Activated T-cell treated with anti-CD3 and anti-CD28 coated beads for 24 hours (primary cell): ENCODE measurements around the gene PLA2G4A.
"Not testable (repeated sequence)": the region's sequence is repeated elsewhere in the genome, so short reads cannot be mapped to it uniquely, and the experiment has no call there.

Source experiments
- DNase-seq: peaks from one replicate; pipeline ENCODE4 v3.0.0-alpha.2; 2020; ENCODE audit warnings: low read depth

PLA2G4A gene

DNA sequence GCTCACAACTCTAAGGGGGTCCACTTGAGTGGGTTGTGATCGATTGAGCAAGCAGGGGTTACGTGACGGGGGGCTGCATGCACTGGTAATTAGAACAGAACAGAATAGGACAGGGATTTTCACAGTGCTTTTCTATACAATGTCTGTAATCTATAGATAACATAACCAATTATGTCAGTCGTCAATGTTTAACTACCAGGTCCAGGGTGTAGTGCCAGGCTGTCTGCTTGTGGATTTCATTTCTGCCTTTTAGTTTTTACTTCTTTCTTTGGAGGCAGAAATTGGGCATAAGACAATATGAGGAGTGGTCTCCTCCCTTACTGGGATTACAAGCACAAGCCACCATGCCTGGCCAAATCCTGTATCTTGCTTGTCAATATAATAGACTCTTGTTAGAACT is 94.1 kb downstream of the PLA2G4A start:
- DNase-seq, result not testable (repeated sequence)

DNA sequence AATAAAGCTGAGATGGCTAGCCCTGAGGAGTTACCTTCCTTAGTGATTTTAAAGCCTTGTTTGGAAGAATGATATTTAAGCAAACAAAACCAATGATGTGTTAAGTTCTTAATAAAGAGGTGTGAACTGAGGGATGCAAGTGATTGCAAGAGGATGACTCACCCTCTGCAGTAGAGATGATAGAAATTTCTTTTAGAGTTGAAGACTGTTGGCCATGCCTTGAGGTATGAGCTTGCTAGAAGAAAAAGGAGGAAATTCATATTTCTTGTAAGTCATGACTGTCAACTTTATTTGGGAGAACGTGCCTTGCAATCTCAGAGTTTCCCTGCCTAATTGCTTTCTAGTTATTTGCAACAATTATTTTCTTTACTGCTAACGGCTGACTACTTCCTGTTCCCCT is 94.7 kb downstream of the PLA2G4A start:
- DNase-seq, result no peak

DNA sequence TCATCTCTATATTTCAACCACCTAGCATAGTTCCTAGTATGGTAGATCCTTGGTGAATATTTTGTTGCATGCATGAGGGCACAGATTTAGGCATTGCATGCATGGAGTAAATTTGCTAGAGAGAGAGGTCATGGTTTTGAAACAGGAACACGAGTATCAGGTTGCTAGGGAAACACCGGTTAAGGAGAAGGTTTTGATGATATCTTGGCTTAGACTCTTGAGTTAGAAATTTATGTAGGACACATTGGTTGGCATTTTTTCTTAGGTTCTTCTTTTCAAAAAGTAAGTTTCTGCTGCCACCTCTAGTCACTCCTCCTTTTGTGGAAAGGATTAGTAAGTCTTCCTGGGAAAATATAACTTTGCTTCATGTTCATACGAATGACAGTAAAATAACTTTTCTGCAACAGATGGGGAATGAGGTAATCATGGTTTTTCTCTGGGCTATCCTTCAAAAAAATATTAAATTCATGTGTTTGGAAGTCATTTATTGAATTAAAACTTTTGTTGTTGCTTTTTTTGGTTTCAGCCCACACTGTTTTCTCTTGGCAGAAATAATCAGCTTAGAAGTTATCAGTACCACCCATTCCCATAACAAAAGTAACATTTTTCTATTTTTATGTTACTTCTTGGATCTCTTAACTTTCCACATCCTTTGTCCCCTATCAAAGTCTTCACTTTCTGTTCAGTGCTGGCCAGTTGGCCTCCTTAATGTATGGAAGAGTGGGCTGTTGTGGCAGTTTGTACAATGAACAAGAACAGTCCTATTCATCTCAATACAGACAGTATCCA is 97.3 kb downstream of the PLA2G4A start:
- DNase-seq, result no peak

GRCh38 chr1:186927884-186928283 is 99.1 kb downstream of the PLA2G4A start:
- no peak for DNase-seq

DNA sequence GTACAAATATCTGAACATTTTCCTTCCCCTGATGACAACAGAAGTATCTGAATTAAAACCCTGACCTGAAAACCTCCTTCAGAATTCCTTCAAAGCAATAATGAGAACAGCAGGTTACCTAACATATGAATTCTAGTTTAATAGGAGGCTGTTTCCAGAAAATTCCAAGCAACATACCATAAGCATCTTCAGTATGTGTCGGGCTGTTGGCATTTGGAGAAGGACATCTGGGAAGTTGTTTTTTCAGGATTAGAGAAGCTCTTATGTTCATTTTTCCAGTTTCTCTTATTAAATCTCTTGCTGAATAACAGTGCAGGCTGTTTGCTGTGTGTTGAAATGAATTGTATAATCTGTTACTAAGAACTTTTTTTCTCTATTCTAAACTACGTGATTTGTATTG is 101.5 kb downstream of the PLA2G4A start:
- DNase-seq, result no peak

GRCh38 chr1:186937016-186937670 is 108.4 kb downstream of the PLA2G4A start:
- no peak for DNase-seq

DNA sequence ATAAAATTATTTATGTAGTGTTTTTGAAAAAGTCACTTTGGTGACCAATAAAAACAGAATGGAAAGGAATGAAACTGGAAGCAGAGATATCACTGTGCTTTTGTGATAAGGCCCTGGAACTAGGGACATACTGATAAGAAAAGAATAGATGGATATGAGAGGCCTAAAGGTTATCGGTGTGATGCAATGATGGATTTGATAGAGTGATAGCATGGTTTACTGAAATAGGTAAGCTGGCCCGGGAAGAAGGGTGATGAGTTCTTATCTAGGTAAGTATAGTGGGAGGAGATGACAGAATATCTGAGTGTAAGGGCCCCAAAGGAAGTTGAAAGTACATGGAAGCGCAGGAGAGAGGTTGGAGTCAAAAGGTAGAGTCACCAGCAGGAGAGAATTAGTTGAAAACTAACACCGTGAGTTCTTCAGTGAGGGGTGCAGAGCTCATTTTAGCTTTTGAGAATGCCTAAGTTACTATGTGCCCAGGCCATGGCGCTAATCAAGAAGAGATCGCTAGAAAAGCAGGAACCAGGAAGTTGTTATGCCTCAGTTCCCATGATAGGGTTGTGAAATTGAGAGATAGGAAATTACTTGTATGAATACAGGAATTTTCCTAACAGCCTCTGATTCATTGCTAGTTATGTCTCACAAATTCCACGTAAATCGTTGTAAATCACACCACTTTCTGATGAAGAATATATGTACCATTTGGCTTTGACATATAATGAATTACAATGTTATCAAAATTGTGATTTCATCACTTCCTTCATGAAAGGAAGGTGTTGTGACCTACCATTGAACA is 115.3 kb downstream of the PLA2G4A start:
- DNase-seq, result no peak

- DNase-seq, result no peak
These were observed 116.4 kb downstream of the PLA2G4A start for GRCh38 chr1:186945146-186945545.

GRCh38 chr1:186948535-186948934 is 119.8 kb downstream of the PLA2G4A start:
- DNase-seq, result no peak

DNA sequence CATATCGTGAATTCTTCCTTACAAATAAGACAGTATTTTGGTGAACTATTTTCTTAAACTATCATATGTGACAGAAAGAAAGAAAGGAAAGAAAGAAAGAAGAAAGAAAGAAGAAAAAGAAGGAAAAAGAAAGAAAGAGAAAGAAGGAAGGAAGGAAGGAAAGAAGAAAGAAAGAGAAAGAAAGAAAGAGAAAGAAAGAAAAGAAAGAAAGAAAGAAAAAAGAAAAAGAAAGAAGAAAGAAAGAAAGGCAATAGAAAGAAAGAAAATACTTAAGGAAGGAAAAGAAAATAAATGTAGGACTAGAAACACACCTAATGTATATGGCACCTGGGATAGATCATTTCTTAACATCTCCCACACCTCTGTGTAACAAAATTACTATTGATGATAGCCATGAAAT is 120.4 kb downstream of the PLA2G4A start:
- no peak for DNase-seq

- no peak for DNase-seq
These were observed 121.8 kb downstream of the PLA2G4A start for GRCh38 chr1:186950547-186950946.

DNA sequence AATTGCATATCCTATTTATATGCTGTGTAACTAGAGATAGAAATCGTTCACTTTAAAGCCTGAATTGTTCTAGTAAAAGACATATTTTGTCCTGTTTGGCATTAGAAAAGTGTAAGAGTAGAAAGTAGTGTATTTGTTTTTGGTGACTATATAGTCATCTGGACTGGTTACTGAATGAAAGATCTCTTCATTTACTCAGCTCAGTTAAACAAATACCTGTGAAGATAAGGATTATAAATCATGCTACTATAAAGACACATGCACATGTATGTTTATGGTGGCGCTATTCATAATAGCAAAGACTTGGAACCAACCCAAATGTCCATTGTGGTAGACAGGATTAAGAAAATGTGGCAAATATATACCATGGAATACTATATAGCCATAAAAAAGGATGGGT is 125.1 kb downstream of the PLA2G4A start:
- no peak for DNase-seq

GRCh38 chr1:186957314-186957713 is 128.6 kb downstream of the PLA2G4A start:
- DNase-seq, result no peak

DNA sequence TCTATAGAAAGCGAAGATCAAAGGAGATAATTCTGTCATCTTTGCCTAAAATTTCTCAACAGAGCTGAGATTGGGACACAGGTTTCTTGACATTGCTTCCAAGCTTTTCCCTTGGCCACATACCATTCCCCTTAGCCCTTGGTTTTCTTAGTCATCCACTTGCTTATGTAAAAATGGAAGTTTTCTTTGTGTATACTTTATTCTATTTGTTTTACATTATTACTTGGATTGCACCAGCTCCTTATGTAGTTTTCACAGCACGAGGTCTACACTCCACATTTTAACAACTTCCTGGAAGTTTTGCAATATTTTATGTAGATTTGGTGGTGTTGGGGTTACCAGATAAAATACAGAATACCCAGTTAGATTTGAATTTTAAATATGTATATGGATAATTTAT is 129.8 kb downstream of the PLA2G4A start:
- no peak for DNase-seq

GRCh38 chr1:186960861-186961260 is 132.1 kb downstream of the PLA2G4A start:
- DNase-seq, result no peak

GRCh38 chr1:186965847-186966246 is 137.1 kb downstream of the PLA2G4A start:
- DNase-seq, result no peak

GRCh38 chr1:186966456-186966855 is 137.7 kb downstream of the PLA2G4A start:
- no peak for DNase-seq

- no peak for DNase-seq
These were observed 139.1 kb downstream of the PLA2G4A start for GRCh38 chr1:186967656-186968394.

DNA sequence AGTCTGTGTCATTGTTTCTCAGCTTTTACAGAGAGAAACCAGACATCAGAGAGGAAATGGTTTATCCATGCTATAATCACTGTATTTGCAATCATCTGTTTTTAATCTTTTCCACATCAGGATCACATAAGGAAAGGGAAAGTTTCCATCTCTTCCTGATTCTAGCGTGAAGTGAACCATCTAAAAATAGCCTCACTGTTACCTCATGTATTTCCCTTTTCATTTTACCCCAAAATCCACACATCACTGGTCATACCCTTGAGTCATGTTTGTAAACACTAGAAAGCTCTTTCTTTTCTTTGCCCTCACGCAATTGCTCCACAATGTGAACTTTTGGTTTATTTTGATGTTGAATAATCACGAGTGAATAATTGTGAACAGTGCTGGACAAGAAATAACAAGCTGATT is 146.0 kb downstream of the PLA2G4A start:
- no peak for DNase-seq

- no peak for DNase-seq
These were observed 146.5 kb downstream of the PLA2G4A start for GRCh38 chr1:186975220-186975619.

GRCh38 chr1:186976700-186977099 is 148.0 kb downstream of the PLA2G4A start:
- no peak for DNase-seq

- no peak for DNase-seq
These were observed 148.7 kb downstream of the PLA2G4A start for GRCh38 chr1:186977266-186977957.
